Activated CD8-positive, alpha-beta memory T cell treated with anti-CD3 and anti-CD28 coated beads, Interleukin-2, amount 50 U/mL, for 48 hours (primary cell): ENCODE measurements around the gene GKN2.
"Not testable (repeated sequence)": the region's sequence is repeated elsewhere in the genome, so short reads cannot be mapped to it uniquely, and the experiment has no call there.

Experiments
- DNase-seq: peaks from one replicate; pipeline ENCODE4 v3.0.0-alpha.2; 2020

GKN2 gene

DNA sequence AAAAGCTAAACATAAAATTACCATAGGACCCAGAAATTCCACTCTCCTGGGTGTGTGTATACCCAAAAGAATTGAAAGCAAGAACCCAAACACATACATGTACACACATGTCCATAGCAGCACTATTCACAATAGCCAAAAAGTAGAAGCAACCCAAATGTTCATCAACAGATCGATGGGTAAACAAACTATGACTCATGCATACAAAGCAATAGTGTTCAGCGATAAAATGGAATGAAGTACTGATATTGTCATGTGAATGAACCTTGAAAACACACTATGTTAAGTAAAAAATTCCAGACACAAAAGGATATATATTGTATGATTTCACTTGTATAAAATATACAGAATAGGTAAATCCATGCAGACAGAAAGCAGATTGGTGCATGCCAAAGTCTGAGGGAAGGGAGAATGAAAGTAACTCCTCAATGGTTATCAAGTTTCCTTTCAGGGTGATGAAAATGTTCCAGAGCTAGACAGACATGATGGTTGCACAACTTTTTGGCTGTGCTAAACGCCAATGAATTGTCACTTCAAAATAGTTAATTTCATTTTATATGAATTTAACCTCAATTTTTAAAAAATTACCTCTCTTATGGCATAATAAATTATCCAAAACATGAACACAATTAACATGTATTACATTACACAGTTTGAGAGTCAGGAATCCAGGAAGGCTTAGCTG lies 35.5 kb downstream of the GKN2 start:
- no peak for DNase-seq

DNA sequence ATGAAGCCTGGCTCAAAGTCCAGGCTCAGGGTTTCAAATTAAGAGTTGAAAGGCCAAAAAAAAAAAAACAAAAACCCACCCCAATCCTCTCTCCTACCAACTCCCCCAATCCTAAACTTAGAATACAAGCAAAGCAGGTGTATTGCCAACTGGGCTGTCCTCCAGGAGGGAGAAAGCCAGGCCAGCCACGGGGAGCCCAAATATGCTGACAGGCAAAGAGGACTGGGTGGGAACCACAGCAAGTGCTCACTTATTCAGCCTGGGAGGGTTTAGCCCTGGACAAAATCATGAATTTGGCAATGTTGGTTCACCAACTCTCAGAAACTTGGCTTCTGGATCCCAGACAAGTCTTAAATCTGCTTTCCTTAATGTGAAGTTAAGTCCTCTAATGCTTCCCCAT lies 36.5 kb downstream of the GKN2 start:
- DNase-seq = no peak

DNA sequence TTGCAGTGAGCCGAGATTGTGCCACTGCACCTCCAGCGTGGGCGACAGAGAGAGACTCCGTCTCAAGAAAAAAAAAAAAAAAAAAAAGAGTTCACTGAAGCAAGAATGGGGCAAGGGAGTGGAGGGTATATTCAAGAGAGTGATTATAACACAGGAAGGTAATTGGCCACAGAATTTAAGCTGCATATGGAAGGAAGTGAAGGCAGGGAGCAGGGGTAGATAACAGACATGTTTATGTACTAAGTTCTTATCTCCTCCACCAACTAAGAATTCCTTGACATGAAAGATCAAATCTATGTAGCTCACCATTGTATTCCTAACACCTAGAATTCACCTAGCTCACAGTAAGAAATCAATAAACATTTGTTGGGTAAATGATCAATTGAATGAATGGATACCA lies 37.3 kb downstream of the GKN2 start:
- DNase-seq = no peak

DNA sequence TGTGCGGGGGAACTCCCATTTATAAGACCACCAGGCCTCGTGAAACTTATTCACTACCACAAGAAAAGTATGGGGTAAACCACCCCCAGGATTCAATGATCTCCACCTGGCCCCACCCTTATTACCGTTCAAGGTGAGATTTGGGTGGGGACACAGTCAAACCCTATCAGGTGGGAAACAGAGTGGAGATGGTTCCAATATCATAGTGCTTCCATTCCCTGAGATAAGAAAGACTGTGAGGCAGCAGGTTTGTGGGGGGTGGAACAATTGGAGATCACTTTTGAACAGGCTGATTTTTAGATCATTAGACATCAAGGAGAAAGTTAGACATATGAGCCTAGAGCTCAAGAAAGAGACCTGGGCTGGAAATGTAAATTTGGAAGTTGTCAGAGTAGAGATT lies 39.3 kb downstream of the GKN2 start:
- DNase-seq = no peak

DNA sequence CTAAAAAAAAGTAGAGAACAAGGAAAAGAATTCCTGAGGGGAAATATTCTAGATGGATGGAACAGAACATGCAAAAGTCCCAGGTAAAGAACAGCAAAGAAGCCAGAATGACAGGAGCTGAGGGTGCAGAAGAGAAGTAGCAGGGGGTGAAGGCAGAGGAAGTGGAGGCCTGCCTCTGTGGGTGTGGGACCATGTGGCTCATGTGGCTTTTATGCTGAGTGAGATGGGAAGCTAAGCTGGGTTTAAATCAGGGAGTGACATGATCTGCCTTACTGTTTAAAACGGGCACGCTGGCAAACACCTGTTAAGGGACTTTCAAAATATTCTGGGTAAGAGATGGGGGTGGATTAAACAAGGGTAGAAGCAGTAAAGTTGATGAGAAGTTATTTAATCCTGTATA lies 40.0 kb downstream of the GKN2 start:
- no peak for DNase-seq

DNA sequence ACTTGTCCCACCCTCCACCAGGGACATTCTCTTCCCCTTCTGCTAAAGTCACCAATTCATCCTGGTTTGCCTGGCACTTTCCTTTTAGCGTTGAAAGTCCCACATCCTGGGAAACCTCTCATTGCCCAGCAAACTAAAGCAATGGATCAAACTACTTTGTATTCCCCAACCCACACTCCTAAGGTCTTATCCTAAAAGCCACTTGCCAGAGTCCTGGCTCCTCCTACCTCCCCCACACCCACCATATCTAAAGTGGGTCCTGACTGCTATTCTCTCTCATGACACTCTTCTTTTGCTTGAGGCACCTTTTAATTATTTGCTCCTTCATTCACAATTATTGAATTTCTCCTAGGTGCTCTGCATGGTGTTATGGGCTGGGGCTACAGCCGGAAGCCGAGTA lies 40.6 kb downstream of the GKN2 start:
- no peak for DNase-seq

DNA sequence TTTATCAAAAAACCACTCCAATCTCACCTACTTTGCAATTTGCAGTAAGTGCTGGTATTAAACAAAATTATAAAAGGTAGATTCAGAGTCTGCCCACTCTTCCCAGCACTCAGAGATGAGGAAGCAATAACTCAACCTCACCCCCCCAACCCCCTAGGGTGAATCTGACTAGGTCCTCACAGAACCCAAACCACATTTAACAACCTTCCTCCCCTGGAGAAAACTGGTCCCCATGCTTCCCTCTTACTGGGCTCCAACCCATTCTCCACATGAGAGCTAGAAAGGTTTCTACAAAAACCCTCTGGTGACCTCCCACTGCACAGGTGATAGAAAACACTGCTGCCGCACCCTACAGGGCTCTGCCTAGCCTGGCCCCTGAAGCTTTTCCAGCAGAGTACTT lies 41.0 kb downstream of the GKN2 start:
- DNase-seq = no peak

DNA sequence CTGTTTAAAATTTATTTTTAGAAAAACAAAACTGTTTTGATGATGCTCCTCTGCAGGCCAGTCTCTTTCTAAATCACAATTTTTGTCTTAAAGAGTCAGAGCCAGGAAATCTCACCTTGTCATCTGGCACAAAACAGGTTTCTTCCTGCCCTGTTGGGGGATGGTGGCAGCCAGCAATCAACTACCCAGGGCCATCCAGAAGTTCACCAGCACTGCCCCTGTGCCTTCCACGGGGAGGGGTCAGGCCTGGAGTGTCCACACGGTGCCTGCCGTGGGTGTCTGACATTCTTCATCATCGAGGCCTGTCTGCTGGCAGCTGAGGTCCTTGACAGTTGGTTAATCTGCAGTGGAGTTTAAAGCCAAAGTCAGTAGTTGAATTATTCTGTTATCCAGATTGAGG lies 41.4 kb downstream of the GKN2 start:
- DNase-seq = no peak

DNA sequence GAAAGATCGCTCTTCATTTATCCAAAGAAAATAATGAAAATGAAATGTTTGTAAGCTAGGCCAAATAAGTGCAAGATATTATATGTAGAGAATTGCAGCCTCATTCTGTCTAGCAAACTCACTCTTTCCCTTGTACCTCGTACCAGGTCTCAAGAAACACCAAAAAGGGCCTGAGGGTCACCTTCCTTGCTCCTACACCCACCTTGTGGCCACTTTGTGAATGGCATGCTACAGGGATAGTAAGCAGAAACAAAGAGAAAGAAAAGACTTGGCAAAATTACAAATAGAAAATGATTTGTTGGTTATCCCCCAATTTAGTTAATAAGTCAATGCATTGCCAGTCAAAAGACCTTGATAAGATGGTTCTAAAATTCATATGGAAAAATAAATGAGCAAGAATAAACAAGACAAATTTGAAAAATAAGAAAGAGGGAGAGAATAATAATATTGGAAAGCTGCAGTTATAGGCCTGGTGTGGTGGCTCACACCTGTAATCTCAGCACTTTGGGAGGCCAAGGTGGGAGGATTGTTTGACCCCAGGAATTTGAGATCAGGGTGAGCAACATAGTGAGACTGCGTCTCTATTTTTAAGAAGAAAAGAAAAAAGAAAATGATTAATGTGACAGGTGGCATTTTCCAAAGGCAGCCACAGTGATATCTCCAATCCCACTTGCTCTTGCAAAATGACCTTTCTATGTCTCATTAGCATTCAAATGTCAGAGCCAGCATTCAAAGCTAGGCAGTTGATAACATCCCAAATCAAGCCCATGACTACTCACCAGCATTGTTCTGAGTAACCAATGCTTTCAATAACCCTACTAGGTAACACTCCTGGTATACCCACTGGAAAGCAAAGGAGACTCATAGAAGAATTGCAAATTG lies 42.7 kb downstream of the GKN2 start:
- peak; percentile 79 for DNase-seq

DNA sequence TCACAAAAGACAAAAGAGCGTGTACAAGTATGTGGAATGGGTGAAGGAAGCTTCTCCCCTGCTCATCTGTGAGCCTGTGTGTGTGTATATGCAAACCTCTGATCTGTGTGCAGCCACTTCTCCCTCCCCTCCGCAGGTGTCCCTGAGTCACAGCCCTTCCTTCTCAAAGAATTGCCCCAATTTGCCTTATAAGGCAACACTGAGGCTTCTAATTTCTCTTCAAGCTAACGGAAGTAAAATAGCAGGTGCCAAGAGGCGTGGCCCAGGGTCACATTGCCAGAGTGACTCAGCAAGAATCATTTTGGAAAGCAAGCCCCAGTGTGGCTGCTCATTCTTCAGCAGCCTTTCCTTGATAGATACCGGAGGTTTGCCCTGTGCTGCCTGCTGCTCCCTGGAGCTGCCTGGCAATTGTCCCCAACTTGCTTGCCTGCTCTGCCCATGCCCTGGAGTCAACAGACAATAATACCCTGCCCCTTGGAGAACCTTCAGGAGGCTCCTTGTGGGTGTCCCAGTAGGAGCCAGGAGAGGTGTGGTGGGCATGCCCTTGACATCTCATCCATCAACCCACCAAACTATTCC lies 44.2 kb downstream of the GKN2 start:
- peak; percentile 81 for DNase-seq

DNA sequence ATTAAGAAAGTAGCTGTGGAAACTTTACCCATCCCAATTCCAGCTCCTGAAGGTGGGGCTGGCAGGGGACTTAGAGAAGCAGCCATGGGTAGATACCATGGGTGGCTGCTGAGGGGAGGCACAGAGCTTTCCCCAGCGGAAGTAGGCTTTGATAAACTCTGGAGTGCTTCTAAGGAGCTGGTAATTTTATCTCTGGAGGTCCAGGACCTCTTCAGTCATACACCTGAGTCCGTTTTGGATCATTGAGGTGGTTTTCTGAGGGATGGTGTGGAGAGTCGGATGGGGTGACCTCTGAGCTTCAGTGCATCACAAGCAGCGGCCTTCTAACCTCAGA lies 44.8 kb downstream of the GKN2 start:
- DNase-seq = no peak

DNA sequence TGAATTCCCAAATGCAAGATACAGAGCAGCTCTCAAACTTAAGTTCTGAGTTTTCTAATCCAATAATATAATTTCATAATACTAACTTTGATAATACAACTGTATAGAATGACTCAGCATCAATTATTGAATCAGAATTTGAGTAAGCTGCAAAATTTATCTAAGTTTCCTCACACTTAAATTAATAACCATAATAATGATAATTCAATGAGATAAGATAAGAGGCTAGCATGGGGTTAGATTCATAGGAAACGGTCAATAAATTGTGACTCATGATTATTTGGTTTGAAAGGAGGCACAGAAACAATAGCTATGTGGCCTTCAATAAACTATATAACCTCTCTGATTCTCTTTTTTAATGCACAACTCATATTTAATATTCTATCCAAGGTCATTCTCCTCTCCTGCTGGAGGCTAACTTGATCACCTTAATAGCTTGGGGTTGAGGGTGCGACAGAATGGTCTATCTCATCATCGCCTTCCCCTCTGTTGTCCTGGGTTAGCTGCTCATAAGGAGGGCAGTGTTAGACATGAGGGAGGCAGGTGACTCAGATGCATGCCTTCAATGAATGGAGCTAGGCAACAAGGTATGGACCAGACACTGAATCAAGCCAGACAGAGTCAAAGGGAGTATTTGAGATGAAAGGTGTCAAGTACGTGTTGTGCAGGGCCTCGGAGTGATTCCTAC lies 45.3 kb downstream of the GKN2 start:
- DNase-seq = no peak

DNA sequence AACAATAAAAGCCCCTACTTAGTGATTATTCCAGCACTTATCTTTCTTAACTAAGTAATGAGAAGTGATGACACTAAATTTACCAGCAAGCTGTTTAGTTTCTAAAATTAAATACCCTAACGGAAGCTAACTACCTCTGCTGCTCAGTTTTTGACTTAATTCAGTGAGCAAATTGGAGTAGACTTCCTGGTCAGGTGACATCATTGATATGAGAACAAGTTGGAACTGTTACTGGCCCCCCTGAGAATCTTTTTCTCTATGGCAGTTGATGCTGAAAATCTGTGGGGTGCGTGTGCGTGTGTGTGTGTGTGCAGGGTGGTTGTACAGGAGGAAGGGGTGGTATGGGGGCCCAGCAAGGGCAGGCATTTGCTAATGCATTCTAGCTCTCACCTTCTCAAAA lies 46.0 kb downstream of the GKN2 start:
- no peak for DNase-seq

DNA sequence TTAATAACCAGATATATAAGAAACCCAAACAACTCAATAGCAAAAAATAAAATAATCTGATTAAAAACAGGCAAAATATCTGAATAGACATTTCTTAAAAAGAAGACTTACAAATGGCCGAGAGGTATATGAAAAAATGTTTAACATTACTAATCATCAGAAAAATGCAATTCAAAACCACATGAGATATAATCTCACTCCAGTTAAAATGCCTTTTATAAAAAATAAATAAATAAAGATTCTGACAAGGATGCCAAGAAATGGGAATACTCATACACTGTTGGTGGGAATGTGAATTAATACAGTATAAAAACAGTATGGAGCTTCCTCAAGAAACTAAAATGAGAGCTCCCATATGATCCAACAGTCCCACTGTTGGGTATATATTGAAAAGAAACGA lies 47.6 kb downstream of the GKN2 start:
- no peak for DNase-seq

DNA sequence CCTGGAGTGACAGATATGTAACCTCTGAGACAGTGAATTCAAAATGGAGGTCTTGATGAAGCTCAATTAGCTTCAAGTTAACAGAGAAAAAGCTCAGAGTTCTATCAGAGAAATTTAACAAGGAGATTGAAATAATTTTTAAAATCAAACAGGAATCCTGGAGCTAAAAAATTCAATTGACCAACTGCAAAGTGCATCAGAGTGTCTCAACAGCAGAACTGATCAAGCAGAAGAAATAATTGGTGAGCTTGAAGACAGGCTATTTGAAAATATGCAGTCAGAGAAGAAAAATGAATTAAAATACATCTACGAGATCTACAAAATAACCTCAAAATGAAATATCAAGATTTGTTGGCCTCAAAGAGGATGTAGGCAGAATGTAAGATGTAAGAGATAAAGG lies 51.1 kb downstream of the GKN2 start:
- DNase-seq = no peak

DNA sequence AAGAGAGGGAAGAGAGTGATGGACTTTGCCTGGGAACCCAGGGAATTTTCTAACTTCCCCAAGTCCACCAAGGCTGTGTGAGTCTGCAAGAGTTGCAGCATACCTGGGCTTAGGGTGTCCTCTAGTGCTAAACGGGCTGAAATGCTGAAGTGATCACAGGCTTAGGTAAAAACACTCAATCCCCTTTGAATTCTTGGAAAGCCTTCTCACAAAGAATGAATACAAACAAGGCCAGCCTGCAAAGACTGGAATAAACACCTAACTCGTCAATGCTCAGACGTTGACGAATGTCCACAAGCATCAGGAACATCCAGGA lies 51.5 kb downstream of the GKN2 start:
- DNase-seq = no peak

DNA sequence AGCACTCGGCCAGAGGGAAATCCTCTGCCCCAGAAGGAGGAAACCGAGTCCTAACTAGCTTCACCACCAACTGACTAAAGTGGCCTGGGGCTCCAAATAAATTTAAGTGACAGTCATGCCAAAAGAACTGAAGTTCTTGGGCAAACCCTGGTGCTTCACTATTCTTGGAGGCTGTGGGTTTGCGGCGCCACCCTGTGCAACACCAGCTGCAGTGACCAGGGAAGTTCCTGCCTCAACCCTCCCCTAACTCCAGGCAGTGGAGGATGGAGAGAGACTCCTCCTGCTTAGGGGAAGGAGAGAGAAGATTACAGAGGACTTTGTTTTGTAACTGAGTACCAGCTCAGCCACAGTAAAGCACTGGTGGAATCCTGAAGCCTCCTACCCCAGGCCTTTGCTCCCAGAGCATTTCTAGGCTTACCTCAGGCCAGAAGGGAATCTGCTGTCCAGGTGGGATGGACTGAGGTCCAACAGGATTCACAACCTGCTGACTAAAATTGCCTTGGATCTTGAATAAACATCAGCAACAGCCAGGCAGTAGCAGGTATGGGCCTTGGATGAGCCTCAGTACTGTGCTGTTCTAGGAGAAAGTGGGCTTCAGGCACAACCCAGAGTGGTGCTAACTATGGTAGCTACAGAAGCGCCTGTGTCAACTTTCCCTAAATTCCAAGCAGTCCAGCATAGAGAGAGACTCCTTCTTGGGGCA lies 52.0 kb downstream of the GKN2 start:
- DNase-seq = no peak

DNA sequence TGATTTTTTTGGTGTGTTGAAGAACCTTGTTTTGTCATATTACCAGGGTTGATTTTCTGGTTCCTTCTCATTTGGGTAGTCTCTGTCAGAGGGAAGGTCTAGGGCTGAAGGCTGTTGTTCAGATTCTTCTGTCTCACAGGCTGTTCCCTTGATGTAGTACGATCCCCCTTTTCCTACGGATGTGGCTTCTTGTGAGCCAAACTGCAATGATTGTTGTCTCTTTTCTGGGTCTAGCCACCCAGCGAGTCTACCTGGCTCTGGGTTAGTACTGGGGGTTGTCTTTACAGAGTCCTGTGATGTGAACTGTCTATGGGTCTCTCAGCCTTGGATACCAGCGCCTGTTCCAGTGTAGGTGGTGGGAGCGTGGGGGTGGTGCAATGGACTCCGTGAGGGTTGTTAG lies 56.7 kb downstream of the GKN2 start:
- not testable (repeated sequence) for DNase-seq
